Hematopoietic multipotent progenitor cell treated with erythropoietin and hydrocortisone succinate and interleukin-3 and kit ligand, for 6 days (in vitro differentiated cells): ENCODE measurements around the gene NXN.
"Not testable (repeated sequence)": the region's sequence is repeated elsewhere in the genome, so short reads cannot be mapped to it uniquely, and the experiment has no call there.

Source experiments
- DNase-seq: peaks from one replicate; pipeline ENCODE4 v3.0.0-alpha.2; 2015

The NXN gene

GRCh38 chr17:915538-916201 lies 63.9 kb downstream of the NXN start:
- DNase-seq, result no peak

GRCh38 chr17:914561-914960 lies 65.0 kb downstream of the NXN start:
- no peak for DNase-seq

GRCh38 chr17:913207-913606 lies 66.4 kb downstream of the NXN start:
- no peak for DNase-seq

GRCh38 chr17:909642-910323 lies 69.8 kb downstream of the NXN start:
- DNase-seq, result no peak

GRCh38 chr17:907725-908124 lies 71.9 kb downstream of the NXN start:
- no peak for DNase-seq

- DNase-seq, result not testable (repeated sequence)
These were observed 73.9 kb downstream of the NXN start for GRCh38 chr17:905708-906107.

GRCh38 chr17:903691-904481 lies 75.7 kb downstream of the NXN start:
- DNase-seq, result no peak

GRCh38 chr17:902463-902862 lies 77.1 kb downstream of the NXN start:
- DNase-seq, result no peak

- no peak for DNase-seq
These were observed 77.6 kb downstream of the NXN start for GRCh38 chr17:901964-902363.

- DNase-seq, result no peak
These were observed 78.2 kb downstream of the NXN start for GRCh38 chr17:901191-901950.

- DNase-seq, result no peak
These were observed 79.1 kb downstream of the NXN start for GRCh38 chr17:900336-900934.

GRCh38 chr17:897970-898619 lies 81.5 kb downstream of the NXN start:
- no peak for DNase-seq

GRCh38 chr17:896953-897661 lies 82.5 kb downstream of the NXN start:
- DNase-seq, result no peak

- no peak for DNase-seq
These were observed 83.1 kb downstream of the NXN start for GRCh38 chr17:896454-896853.

- DNase-seq, result no peak
These were observed 86.6 kb downstream of the NXN start for GRCh38 chr17:892958-893357.

GRCh38 chr17:888998-889441 lies 90.6 kb downstream of the NXN start:
- DNase-seq, result no peak

GRCh38 chr17:887551-888209 lies 91.9 kb downstream of the NXN start:
- no peak for DNase-seq

- no peak for DNase-seq
These were observed 93.5 kb downstream of the NXN start for GRCh38 chr17:885971-886571.

- DNase-seq, result no peak
These were observed 96.0 kb downstream of the NXN start for GRCh38 chr17:883586-883962.

GRCh38 chr17:882827-883585 lies 96.6 kb downstream of the NXN start:
- no peak for DNase-seq
